ENCODE measurements around the gene UGT2B28. TPM values are rescaled to one million over a fixed set of nuclear protein-coding genes. Genes with fewer than 3 reads are reported as not detected.

UGT2B28 gene
- total RNA-seq, 1 experiment from 2014 or later = not detected

- TF ChIP-seq CTCF (IDR thresholded peaks at IDR 0.05 in 2 of 3, conservative IDR thresholded peaks at IDR 0.05 in 1 of 3; ENCODE audit: borderline replicate concordance in 1 of 3, insufficient read depth in 1 of 3, low read depth in 2 of 3, low read length in 2 of 3) (no peak), EGR1 (IDR thresholded peaks at IDR 0.05; ENCODE audit: low read depth) (no peak)
Observed at GRCh38 chr4:69239092-69239491, 41.2 kb upstream of the UGT2B28 start (continued).

- intact Hi-C loops (cut with micrococcal nuclease) = no loop called here
- Histone ChIP-seq H3K27me3 (ENCODE audit: insufficient read depth, low read length) (no peaks in the 10 kb centered on the region), H3K36me3 (ENCODE audit: control insufficient read depth in 1 of 2, insufficient read depth in 2 of 2, low read length in 2 of 2) (no peaks in the 10 kb centered on the region), H3K9me2 (ENCODE audit: insufficient read depth) (no peaks in the 10 kb centered on the region), H3K27ac (ENCODE audit: low read depth, low read length) (no peak overlapping the region), H3K4me2 (ENCODE audit: low read length) (no peak overlapping the region), H3K9me3 (ENCODE audit: control insufficient read depth in 1 of 2, insufficient read depth in 1 of 2, low read depth in 1 of 2, low read length in 2 of 2) (no peaks in the 10 kb centered on the region), H3K79me2 (ENCODE audit: insufficient read depth, low read length) (no peaks in the 10 kb centered on the region), H4K20me1 (ENCODE audit: insufficient read depth) (no peaks in the 10 kb centered on the region), H2AFZ (ENCODE audit: low read depth, low read length, poor library complexity, severe bottlenecking) (no peak overlapping the region), H3K4me3 (replicated peaks in 1 of 2; ENCODE audit: low read depth in 1 of 2, low read length in 2 of 2) (no peak overlapping the region), H3K4me1 (ENCODE audit: control insufficient read depth in 1 of 2, insufficient read depth in 2 of 2, low read length in 2 of 2) (no peaks in the 10 kb centered on the region), H3K9ac (ENCODE audit: low read length) (no peak overlapping the region)
- DNase-seq (ENCODE audit: low read depth, low spot score) (no peak), ATAC-seq (no peak)
- CTCF ChIA-PET = no interaction called here
- POLR2A ChIA-PET = no interaction called here
- RAD21 ChIA-PET (ENCODE audit: low non-redundant PET in 1 of 2, low total read pairs in 2 of 2, uncharacterized antibody in 2 of 2, unreplicated experiment in 2 of 2) = no interaction called here
- BruUV-seq (replicated peaks) = no TSS peak
- TF ChIP-seq ZNF274 (IDR thresholded peaks at IDR 0.05; ENCODE audit: low read depth, low read length) = no peak
- no peak for TF ChIP-seq RAD21 (IDR thresholded peaks at IDR 0.05; ENCODE audit: low read depth)
- no peak for TF ChIP-seq YY1 (IDR thresholded peaks at IDR 0.05; ENCODE audit: extremely low read depth, insufficient replicate concordance, low read depth, low read length)
- TF ChIP-seq ATF3 (IDR thresholded peaks at IDR 0.05) = no peak
- TF ChIP-seq EGR1 (IDR thresholded peaks at IDR 0.05; ENCODE audit: low read depth) = no peak
- TF ChIP-seq SRF (IDR thresholded peaks at IDR 0.05; ENCODE audit: low read depth) = no peak
- no peak for TF ChIP-seq SIN3A (IDR thresholded peaks at IDR 0.05; ENCODE audit: low read depth)
- no peak for TF ChIP-seq REST (IDR thresholded peaks at IDR 0.05; ENCODE audit: low read depth)
- TF ChIP-seq POLR2A (IDR thresholded peaks at IDR 0.05; ENCODE audit: borderline replicate concordance, extremely low read depth, insufficient read depth, insufficient read length) = no peak
- no peak for TF ChIP-seq EZH2 (IDR thresholded peaks at IDR 0.05)
- TF ChIP-seq POLR2AphosphoS5 (IDR thresholded peaks at IDR 0.05; ENCODE audit: low read depth, low read length) = no peak
- TF ChIP-seq SP1 (IDR thresholded peaks at IDR 0.05; ENCODE audit: low read depth) = no peak
- no peak for TF ChIP-seq EZH2phosphoT487 (IDR thresholded peaks at IDR 0.05; ENCODE audit: borderline replicate concordance)
- TF ChIP-seq ZBTB33 (IDR thresholded peaks at IDR 0.05; ENCODE audit: extremely low read depth, insufficient replicate concordance, low read length) = no peak
- TF ChIP-seq CEBPB (IDR thresholded peaks at IDR 0.05; ENCODE audit: low read depth) = no peak
- TF ChIP-seq MAX (IDR thresholded peaks at IDR 0.05) = no peak
- TF ChIP-seq CBX3 (IDR thresholded peaks at IDR 0.05; ENCODE audit: low read depth) = no peak
- TF ChIP-seq ZFX (IDR thresholded peaks at IDR 0.05) = no peak
Observed at GRCh38 chr4:69239557-69240168, 40.6 kb upstream of the UGT2B28 start.
